ENCODE data around the gene RAB19.

DNA sequence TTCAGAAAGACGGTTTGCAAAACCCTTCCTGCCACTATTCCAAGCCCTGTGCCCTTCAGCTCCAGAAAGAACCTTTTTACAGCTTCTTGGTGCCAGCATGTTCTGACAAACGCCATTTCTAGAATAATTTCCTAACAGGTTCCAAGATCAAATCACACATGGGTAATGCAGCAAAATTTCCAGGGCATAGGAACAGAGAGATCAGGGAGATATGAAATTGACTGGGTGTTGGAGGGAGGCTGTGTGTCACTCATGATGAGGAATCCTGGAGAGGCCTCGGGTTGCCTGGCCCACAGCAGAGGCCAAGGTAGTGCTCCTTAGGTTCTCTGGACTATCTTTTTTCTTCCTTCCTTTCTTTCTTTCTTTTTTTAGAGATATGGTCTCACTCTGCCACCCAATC, 29.5 kb downstream of the RAB19 start:
- no peak for TF ChIP-seq POLR2AphosphoS5 (IDR thresholded peaks at IDR 0.05; ENCODE audit: low read depth, low read length)
- TF ChIP-seq, protein P1, sequence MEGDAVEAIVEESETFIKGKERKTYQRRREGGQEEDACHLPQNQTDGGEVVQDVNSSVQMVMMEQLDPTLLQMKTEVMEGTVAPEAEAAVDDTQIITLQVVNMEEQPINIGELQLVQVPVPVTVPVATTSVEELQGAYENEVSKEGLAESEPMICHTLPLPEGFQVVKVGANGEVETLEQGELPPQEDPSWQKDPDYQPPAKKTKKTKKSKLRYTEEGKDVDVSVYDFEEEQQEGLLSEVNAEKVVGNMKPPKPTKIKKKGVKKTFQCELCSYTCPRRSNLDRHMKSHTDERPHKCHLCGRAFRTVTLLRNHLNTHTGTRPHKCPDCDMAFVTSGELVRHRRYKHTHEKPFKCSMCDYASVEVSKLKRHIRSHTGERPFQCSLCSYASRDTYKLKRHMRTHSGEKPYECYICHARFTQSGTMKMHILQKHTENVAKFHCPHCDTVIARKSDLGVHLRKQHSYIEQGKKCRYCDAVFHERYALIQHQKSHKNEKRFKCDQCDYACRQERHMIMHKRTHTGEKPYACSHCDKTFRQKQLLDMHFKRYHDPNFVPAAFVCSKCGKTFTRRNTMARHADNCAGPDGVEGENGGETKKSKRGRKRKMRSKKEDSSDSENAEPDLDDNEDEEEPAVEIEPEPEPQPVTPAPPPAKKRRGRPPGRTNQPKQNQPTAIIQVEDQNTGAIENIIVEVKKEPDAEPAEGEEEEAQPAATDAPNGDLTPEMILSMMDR (IDR thresholded peaks at IDR 0.05) = no peak
